GM12892 (cell line): Measurements from ENCODE around the gene KCNIP4.

Experiments
- POLR2AphosphoS5 ChIP-seq: IDR thresholded peaks from 2 replicates; pipeline ENCODE4 v1.6.1; 2011; ENCODE audit warnings: low read depth, low read length, control low read depth
- TAF1 ChIP-seq: IDR thresholded peaks from 2 replicates; pipeline ENCODE4 v1.6.1; 2011; ENCODE audit warnings: low read depth, mild to moderate bottlenecking, control low read depth, low read length, borderline replicate concordance

DNA sequence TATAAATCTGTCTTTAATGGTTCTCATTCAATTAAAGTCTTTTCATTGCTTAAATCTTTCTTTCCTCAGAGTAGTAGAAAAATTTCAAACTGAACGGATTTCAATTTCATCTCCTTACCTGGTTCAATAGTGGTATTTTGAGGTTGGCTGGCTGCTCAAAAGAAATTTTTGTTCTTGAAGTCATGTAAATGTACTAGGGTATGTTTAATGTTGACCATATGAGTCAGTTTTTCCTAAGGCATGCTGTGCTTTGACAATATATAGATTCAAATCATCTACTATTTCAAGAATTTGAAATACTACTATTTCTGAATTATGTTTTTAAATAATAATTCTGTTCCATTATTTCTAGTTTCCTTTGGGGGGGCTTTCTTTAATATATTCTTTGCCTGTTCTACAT, 1142.9 kb downstream of the KCNIP4 start:
- TF ChIP-seq TAF1 (no peak), POLR2AphosphoS5 (no peak)
